ENCODE results near the gene WDR82.

The WDR82 gene

DNA sequence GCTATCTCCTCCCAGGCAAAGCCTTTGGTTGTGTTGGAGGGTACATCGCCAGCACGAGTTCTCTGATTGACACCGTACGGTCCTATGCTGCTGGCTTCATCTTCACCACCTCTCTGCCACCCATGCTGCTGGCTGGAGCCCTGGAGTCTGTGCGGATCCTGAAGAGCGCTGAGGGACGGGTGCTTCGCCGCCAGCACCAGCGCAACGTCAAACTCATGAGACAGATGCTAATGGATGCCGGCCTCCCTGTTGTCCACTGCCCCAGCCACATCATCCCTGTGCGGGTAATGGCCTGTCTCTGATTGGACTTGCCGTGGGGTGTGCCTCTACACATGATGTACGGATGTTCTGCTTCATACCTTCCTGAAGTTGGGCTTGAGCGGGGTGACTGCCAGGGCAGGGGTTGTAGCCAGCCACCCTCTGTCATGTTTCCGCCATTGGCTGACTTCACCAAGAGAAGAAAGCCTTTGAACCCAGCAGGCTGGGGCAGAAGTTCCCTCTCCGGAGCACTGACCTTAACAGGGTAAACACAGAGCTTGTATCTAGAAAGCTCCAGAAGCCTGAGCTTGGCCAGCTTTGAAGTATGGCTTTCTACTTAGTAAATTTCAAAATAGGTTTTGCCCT lies 67.1 kb downstream of the WDR82 start:
- DNase-seq (ENCODE audit: insufficient read length, low spot score) (no peak), FAIRE-seq (no peak)

DNA sequence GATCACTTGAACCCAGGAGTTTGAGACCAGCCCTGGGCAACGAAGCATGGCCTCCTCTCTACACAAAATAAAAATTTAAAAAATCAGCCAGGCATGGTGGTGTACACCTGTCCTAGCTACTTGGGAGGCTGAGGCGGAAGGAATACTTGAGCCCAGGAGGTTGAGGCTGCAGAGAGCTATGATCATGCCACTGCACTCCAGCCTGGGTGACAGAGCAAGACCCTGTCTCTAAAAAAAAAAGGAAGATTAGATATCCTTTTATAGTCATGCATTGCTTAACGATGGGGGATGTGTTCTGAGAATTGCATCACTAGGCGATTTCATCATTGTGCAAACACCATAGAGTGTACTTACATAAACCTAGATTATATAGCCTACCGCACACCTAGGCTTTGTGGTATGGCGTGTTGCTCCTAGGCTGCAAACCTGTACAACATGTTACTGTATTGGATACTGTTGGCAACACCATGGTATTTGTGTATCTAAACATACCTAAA lies 67.9 kb downstream of the WDR82 start:
- DNase-seq (ENCODE audit: insufficient read length, low spot score): no peak
- no peak for FAIRE-seq

DNA sequence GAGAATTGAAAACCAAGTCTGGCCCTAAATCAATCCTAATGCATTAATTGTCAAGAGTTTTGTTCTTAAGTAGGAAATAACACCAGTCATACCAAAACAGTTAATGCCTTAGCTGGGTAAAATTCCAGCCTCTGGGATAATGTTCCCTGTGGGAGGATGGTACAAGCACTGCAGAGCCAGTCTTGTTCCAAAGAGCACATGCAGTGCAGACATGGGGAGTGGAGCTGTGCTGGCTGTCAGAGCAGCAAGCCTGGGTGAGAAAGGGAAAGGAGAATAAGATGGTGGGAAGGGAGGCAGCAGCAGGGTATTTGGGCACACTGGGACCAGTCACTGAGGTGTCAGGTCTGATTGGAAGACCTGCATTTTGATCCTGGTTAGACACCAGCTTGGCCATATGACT lies 68.4 kb downstream of the WDR82 start:
- no peak for DNase-seq (ENCODE audit: insufficient read length, low spot score)
- FAIRE-seq: no peak

DNA sequence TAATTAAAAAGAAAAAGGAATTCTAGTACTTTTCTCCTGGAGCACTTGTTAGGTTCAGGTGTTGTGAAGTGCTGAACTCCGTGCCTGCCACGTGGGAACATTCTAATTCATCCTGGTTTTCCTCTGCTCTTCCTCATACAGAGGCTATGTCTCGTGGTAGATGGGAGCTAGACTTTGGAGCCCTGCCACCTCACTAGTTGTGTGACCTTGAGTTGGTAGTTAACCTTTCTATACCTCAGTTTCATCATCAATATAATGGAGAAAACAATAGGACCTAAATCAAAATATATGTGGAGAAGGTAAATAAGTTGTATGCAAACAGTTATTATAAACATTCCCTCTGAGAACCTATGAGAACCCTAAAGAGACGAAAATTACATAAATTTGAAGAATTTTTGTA lies 69.9 kb downstream of the WDR82 start:
- no peak for FAIRE-seq
- no peak for DNase-seq (ENCODE audit: insufficient read length, low spot score)

DNA sequence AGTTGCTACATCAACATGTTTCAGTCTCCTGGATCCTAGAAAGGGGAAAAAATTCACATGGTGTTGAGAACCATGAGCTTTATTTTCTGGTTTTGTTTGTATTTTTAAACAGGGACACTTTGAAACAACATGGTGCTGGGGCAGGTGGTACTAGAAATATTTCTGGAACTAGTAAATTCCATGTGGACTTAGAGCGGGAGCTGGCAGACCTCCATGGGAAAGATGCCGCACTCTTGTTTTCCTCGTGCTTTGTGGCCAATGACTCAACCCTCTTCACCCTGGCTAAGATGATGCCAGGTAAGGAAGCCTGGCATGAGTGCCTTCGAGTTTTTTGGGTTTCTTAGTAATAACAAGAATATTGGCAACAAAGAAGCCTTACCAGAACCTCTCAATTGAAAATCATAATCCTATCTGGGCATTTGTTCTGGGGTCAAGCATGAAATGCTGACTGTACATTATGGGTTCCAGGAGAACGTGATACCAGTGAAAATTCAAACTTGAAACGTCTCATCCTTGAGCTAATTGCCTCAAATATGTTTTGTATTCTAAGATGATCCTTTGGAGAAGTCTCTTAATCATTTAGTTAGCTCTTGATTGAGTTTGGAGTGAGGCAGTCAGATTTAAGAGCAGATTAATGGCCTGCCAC lies 72.6 kb downstream of the WDR82 start:
- DNase-seq (ENCODE audit: insufficient read length, low spot score): no peak
- no peak for FAIRE-seq

Data from GM19239 (cell line).